Measurements from ENCODE around the gene DSC3. TPM values are rescaled to one million over a fixed set of nuclear protein-coding genes. Genes with fewer than 3 reads are reported as not detected.

The DSC3 gene
- polyA plus RNA-seq, 1 experiment, result 0.02 TPM

DNA sequence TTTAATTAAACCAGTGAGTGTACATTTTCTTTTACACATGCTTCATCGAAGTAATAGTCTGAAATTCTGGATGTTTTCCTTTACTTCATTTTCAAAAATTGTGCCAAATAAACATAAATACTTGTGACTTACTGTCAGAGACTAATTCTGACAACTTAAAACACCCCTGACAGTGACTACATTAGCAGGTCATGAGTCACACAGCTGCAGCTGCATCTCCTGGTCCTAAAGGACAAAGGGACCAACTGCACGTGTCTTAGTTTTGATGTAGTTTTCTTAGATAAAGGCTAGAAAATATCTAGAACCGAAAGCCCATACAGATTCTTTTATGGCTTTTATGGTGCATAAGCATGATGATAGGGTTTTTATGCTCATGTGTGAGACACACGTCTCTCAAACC, 29.6 kb upstream of the DSC3 start:
- Histone ChIP-seq H3K27me3 (ENCODE audit: control insufficient read depth, insufficient read depth, low read length) (no peaks in the 10 kb centered on the region), H3K9me3 (ENCODE audit: control insufficient read depth, insufficient read depth, low read length) (peaks cover 11% of the 10 kb centered on the region; the same call in 1 of the 2 replicates), H3K27ac (ENCODE audit: low read depth, low read length) (no peak overlapping the region), H3K4me3 (ENCODE audit: low read depth, low read length) (no peak overlapping the region)
- TF ChIP-seq, protein P1, sequence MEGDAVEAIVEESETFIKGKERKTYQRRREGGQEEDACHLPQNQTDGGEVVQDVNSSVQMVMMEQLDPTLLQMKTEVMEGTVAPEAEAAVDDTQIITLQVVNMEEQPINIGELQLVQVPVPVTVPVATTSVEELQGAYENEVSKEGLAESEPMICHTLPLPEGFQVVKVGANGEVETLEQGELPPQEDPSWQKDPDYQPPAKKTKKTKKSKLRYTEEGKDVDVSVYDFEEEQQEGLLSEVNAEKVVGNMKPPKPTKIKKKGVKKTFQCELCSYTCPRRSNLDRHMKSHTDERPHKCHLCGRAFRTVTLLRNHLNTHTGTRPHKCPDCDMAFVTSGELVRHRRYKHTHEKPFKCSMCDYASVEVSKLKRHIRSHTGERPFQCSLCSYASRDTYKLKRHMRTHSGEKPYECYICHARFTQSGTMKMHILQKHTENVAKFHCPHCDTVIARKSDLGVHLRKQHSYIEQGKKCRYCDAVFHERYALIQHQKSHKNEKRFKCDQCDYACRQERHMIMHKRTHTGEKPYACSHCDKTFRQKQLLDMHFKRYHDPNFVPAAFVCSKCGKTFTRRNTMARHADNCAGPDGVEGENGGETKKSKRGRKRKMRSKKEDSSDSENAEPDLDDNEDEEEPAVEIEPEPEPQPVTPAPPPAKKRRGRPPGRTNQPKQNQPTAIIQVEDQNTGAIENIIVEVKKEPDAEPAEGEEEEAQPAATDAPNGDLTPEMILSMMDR (IDR thresholded peaks at IDR 0.05; ENCODE audit: low read depth, low read length), result no peak
- DNase-seq (ENCODE audit: low read depth, low spot score), result no peak
- POLR2A ChIA-PET, result no interaction called here
- CTCF ChIA-PET, result no interaction called here

DNA sequence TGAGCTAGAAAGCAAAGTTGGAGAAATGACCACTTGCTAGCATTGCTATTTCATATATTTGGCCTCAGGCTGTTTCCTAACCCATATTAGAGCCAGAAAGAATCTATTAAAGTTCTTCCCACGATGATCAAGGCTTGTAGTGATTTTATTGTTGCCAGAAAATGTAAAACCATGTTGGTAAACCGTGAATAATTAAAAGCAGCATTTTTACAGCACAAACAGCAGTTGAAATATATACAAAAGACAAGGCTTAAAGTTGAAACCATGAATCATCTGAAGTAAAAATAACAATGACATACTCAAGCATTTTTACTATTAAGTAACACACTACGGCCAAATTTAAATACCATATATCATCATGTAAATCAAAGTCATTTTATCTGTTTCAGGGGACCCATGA, 27.7 kb upstream of the DSC3 start:
- no peak for DNase-seq (ENCODE audit: low read depth, low spot score)
- H3K27ac ChIP-seq (ENCODE audit: low read depth, low read length), result no peak overlapping the region
- TF ChIP-seq, protein P1 (IDR thresholded peaks at IDR 0.05; ENCODE audit: low read depth, low read length), result no peak
- H3K9me3 ChIP-seq (ENCODE audit: control insufficient read depth, insufficient read depth, low read length), result peaks cover 6% of the 10 kb centered on the region; the same call in 1 of the 2 replicates
- H3K4me3 ChIP-seq (ENCODE audit: low read depth, low read length), result no peak overlapping the region
- no peaks in the 10 kb centered on the region for H3K27me3 ChIP-seq (ENCODE audit: control insufficient read depth, insufficient read depth, low read length)
- ChIA-PET CTCF (no interaction called here), POLR2A (no interaction called here)

DNA sequence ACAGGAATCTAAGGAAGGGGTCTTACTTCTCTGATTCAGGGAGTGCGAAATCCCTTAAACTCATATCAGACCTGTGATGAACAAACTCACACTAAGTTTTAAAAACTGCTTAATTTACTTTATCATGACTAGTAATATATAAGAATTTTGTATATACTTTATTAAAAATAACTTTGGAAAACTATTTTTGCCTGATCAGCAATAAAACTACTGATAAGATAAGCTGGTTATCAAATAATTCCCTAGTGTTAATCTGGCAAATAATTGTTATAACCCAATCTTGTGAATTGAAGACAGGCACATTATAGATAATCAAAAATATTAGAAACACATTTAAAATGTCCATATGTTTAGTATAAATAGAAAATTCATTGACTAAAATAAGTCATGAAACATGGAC, 23.7 kb upstream of the DSC3 start:
- DNase-seq (ENCODE audit: low read depth, low spot score), result no peak
- Histone ChIP-seq H3K9me3 (ENCODE audit: control insufficient read depth, insufficient read depth, low read length) (peaks cover 6% of the 10 kb centered on the region; the same call in 1 of the 2 replicates), H3K4me3 (ENCODE audit: low read depth, low read length) (no peak overlapping the region), H3K27me3 (ENCODE audit: control insufficient read depth, insufficient read depth, low read length) (no peaks in the 10 kb centered on the region), H3K27ac (ENCODE audit: low read depth, low read length) (no peak overlapping the region)
- TF ChIP-seq, protein P1 (IDR thresholded peaks at IDR 0.05; ENCODE audit: low read depth, low read length), result no peak
- ChIA-PET CTCF (no interaction called here), POLR2A (no interaction called here)

DNA sequence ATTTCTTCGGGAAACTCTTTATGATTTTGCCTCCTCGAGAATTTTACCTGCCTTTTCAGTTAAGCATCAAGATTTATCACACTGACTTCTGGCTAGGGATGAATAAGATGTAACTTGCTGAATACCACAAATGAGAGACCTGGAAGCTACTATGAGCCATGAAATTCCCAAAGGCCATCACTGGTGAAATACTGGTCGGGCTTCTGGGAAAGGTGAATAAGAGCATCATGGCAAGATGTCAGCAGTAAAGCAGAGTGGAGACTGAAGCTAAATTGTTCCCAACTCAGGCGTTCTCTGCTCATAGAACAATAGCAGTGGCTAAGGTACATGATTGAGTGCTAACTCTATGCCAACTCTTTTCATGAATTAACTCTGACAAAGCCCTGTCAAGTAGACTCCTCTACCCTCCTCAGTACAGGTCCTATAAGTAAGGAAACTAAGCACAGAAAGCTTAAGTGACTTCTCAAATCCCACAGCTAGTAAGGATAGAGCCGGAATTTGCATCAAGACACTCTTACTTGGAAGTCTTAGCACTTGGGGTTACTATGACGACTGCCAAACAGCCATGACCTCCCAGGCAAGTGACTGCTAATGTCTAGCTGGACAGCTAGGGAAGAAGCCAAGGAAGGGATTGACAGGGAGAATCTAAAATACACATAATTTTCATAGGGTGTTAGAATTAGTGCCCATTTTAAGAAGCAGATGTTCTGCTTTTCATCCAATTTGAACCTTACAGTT, 22.7 kb upstream of the DSC3 start:
- ChIA-PET CTCF (no interaction called here), POLR2A (no interaction called here)
- H3K27me3 ChIP-seq (ENCODE audit: control insufficient read depth, insufficient read depth, low read length), result no peaks in the 10 kb centered on the region
- peaks cover 6% of the 10 kb centered on the region; the same call in 1 of the 2 replicates for H3K9me3 ChIP-seq (ENCODE audit: control insufficient read depth, insufficient read depth, low read length)
- H3K4me3 ChIP-seq (ENCODE audit: low read depth, low read length), result no peak overlapping the region
- DNase-seq (ENCODE audit: low read depth, low spot score), result no peak
- TF ChIP-seq, protein P1 (IDR thresholded peaks at IDR 0.05; ENCODE audit: low read depth, low read length), result no peak
- H3K27ac ChIP-seq (ENCODE audit: low read depth, low read length), result no peak overlapping the region

DNA sequence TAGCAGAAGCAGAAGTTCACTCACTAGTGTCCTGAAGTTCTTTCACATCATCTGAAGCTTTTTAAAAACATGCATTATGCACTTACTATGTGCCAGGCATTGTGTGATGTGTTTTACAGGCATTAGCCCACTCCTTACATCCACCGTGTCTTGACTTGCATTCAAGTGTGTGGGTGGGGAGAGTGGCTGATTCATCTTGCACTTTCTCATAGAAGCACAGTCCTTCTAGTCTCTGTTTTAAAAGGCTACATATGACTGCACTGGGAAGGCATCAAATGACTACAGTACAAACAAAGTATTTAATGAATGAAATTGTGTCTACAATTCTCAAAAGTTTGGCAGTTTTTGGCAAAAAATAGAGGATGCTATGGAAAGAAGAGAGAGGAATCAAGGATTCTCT, 21.6 kb upstream of the DSC3 start:
- no peak overlapping the region for H3K27ac ChIP-seq (ENCODE audit: low read depth, low read length)

More for the DNA sequence above, 21.6 kb upstream of the DSC3 start:
- H3K27me3 ChIP-seq (ENCODE audit: control insufficient read depth, insufficient read depth, low read length), result no peaks in the 10 kb centered on the region
- ChIA-PET CTCF (no interaction called here), POLR2A (no interaction called here)
- H3K9me3 ChIP-seq (ENCODE audit: control insufficient read depth, insufficient read depth, low read length), result peaks cover 7% of the 10 kb centered on the region; the same call in 1 of the 2 replicates
- no peak overlapping the region for H3K4me3 ChIP-seq (ENCODE audit: low read depth, low read length)
- TF ChIP-seq, protein P1 (IDR thresholded peaks at IDR 0.05; ENCODE audit: low read depth, low read length), result no peak
- no peak for DNase-seq (ENCODE audit: low read depth, low spot score)
